H1 (cell line): ENCODE data around the gene CRYBG1. TPM values are rescaled to one million over a fixed set of nuclear protein-coding genes. Genes with fewer than 3 reads are reported as not detected.

Experiments
- CTCF ChIA-PET: fragments of 300-600 bp; sonication (Branson Sonifier 250); formaldehyde crosslinking; loops from one replicate; lab custom pipeline; 2021; ENCODE audit not compliant: partially characterized antibody; lab: Charles Lee
- POLR2A ChIA-PET: fragments of 300-600 bp; sonication (Branson Sonifier 250); formaldehyde crosslinking; loops from one replicate; lab custom pipeline; 2021; ENCODE audit warnings: inconsistent platforms; ENCODE audit not compliant: partially characterized antibody; lab: Charles Lee
- DNase-seq, 2 experiments: peaks; one replicate each; pipeline versions ENCODE4 v3.0.0 to v3.0.0-alpha.2; 2010 to 2022; ENCODE audit warnings: low spot score in 2 of 2, low read depth in 1 of 2, mixed read lengths in 1 of 2
- FAIRE-seq: peaks from 2 replicates; lab custom pipeline; 2011; peaks lifted over from hg19 to GRCh38; lab: Jason Lieb, UNC
- H2AFZ ChIP-seq: 2 replicates; pipeline ENCODE4 v1.8.1; 2012; ENCODE audit warnings: low read length, inconsistent platforms
- H2AK5ac ChIP-seq: 2 replicates; pipeline ENCODE4 v1.6.1; 2013; ENCODE audit warnings: low read depth, low read length
- H2BK120ac ChIP-seq: replicated peaks from 2 replicates; pipeline ENCODE3; 2013; ENCODE audit warnings: low read depth, low read length, inconsistent platforms
- H2BK12ac ChIP-seq: 2 replicates; pipeline ENCODE4 v1.6.1; 2013; ENCODE audit warnings: low read depth, low read length
- H2BK15ac ChIP-seq: 2 replicates; pipeline ENCODE4 v1.6.1; 2013; ENCODE audit warnings: low read length
- H2BK20ac ChIP-seq: 2 replicates; pipeline ENCODE4 v1.6.1; 2013; ENCODE audit warnings: low read length
- H2BK5ac ChIP-seq: 2 replicates; pipeline ENCODE4 v1.6.1; 2013; ENCODE audit warnings: low read depth, low read length
- H3K14ac ChIP-seq: 2 replicates; pipeline ENCODE4 v1.6.1; 2013; ENCODE audit warnings: inconsistent platforms; ENCODE audit not compliant: insufficient read length
- H3K18ac ChIP-seq: 2 replicates; pipeline ENCODE4 v1.6.1; 2013; ENCODE audit warnings: low read length; ENCODE audit errors: extremely low read depth
- H3K23ac ChIP-seq: 2 replicates; pipeline ENCODE4 v1.6.1; 2013; ENCODE audit warnings: inconsistent platforms; ENCODE audit not compliant: insufficient read length
- H3K23me2 ChIP-seq: 2 replicates; pipeline ENCODE4 v1.6.1; 2013; ENCODE audit warnings: low read depth, low read length
- H3K27ac ChIP-seq: 2 replicates; pipeline ENCODE4 v1.6.1; 2011; ENCODE audit warnings: low read depth, low read length, inconsistent platforms
- H3K27me3 ChIP-seq, 4 experiments: replicated peaks in 1 of 4; 1 replicate in 1 of 4; 2 replicates in 3 of 4; pipeline versions ENCODE4 v1.6.1 to v1.8.1; 2011 to 2013; ENCODE audit warnings: low read length in 3 of 4, mild to moderate bottlenecking in 3 of 4, inconsistent platforms in 2 of 4, mixed read lengths in 2 of 4, moderate library complexity in 1 of 4; ENCODE audit not compliant: control insufficient read depth in 3 of 4, insufficient read depth in 3 of 4; ENCODE audit errors: extremely low read depth in 1 of 4
- H3K36me3 ChIP-seq, 4 experiments: 2 replicates each; pipeline versions ENCODE4 v1.6.1 to v1.8.1; 2011 to 2013; ENCODE audit warnings: mild to moderate bottlenecking in 4 of 4, low read length in 3 of 4, moderate library complexity in 2 of 4, control low read depth in 1 of 4, inconsistent platforms in 1 of 4; ENCODE audit not compliant: insufficient read depth in 4 of 4, control insufficient read depth in 2 of 4
- H3K4ac ChIP-seq: replicated peaks from 2 replicates; pipeline ENCODE3; 2013; ENCODE audit warnings: low read length, low read depth, mixed read lengths, inconsistent platforms; ENCODE audit not compliant: insufficient read length
- H3K4me1 ChIP-seq, 4 experiments: replicated peaks in 1 of 4; 1 replicate in 1 of 4; 2 replicates in 3 of 4; pipeline versions ENCODE4 v1.6.1 to v1.8.1; 2011 to 2013; ENCODE audit warnings: low read length in 3 of 4, inconsistent platforms in 2 of 4, mixed read lengths in 1 of 4; ENCODE audit not compliant: insufficient read depth in 4 of 4, control insufficient read depth in 3 of 4
- H3K4me2 ChIP-seq, 2 experiments: 2 replicates each; pipeline versions ENCODE4 v1.6.1 to v1.8.1; 2011 to 2013; ENCODE audit warnings: low read depth in 2 of 2, low read length in 2 of 2, control low read depth in 1 of 2, inconsistent platforms in 1 of 2, mild to moderate bottlenecking in 1 of 2; ENCODE audit not compliant: insufficient read depth in 1 of 2
- H3K4me3 ChIP-seq, 4 experiments: fragments of 200-600, 300-600 bp in 1 of 4; sonication (generic), shearing (Covaris generic), sonication (Bioruptor Twin) in 1 of 4; 2 replicates each; pipeline versions ENCODE4 v1.5.1 to v1.8.1; 2011 to 2016; ENCODE audit warnings: low read length in 4 of 4, low read depth in 3 of 4, control low read depth in 2 of 4, inconsistent platforms in 2 of 4, mild to moderate bottlenecking in 2 of 4, mixed read lengths in 1 of 4, moderate library complexity in 1 of 4; ENCODE audit not compliant: insufficient read depth in 2 of 4; ENCODE audit errors: extremely low read depth in 1 of 4
- H3K56ac ChIP-seq: replicated peaks from 2 replicates; pipeline ENCODE3; 2013; ENCODE audit warnings: low read depth, mild to moderate bottlenecking, mixed read lengths, low read length, inconsistent platforms; ENCODE audit not compliant: insufficient read length
- H3K79me1 ChIP-seq: 2 replicates; pipeline ENCODE4 v1.6.1; 2013; ENCODE audit warnings: low read depth, low read length, control low read depth
- H3K79me2 ChIP-seq, 2 experiments: 2 replicates each; pipeline versions ENCODE4 v1.6.1 to v1.8.1; 2012 to 2013; ENCODE audit warnings: low read length in 2 of 2, mild to moderate bottlenecking in 2 of 2, inconsistent platforms in 1 of 2; ENCODE audit not compliant: insufficient read depth in 2 of 2, control insufficient read depth in 1 of 2
- H3K9ac ChIP-seq, 4 experiments: replicated peaks in 1 of 4; 1 replicate in 1 of 4; 2 replicates in 3 of 4; pipeline versions ENCODE4 v1.6.1 to v1.8.1; 2011 to 2013; ENCODE audit warnings: low read depth in 3 of 4, low read length in 3 of 4, control low read depth in 2 of 4, mild to moderate bottlenecking in 2 of 4, moderate library complexity in 2 of 4, inconsistent platforms in 1 of 4; ENCODE audit errors: extremely low read depth in 1 of 4
- H3K9me3 ChIP-seq, 2 experiments: 2 replicates each; pipeline versions ENCODE4 v1.6.1 to v1.8.1; 2012 to 2013; ENCODE audit warnings: mild to moderate bottlenecking in 2 of 2, moderate library complexity in 2 of 2, control low read depth in 1 of 2, inconsistent platforms in 1 of 2, low read depth in 1 of 2, low read length in 1 of 2, mixed read lengths in 1 of 2; ENCODE audit not compliant: insufficient read depth in 2 of 2
- H4K20me1 ChIP-seq, 2 experiments: replicated peaks in 1 of 2; 2 replicates each; pipeline versions ENCODE3 to v1.8.1; 2011 to 2013; ENCODE audit warnings: inconsistent platforms in 2 of 2, low read length in 2 of 2, mild to moderate bottlenecking in 1 of 2; ENCODE audit not compliant: insufficient read depth in 2 of 2, control insufficient read depth in 1 of 2
- H4K5ac ChIP-seq: 2 replicates; pipeline ENCODE4 v1.6.1; 2013; ENCODE audit warnings: low read length, low read depth, mixed read lengths, inconsistent platforms; ENCODE audit not compliant: insufficient read length
- H4K8ac ChIP-seq: 2 replicates; pipeline ENCODE4 v1.8.0; 2013; ENCODE audit warnings: mild to moderate bottlenecking, moderate library complexity, low read length, inconsistent platforms; ENCODE audit not compliant: insufficient read depth; ENCODE audit errors: extremely low read depth
- H4K91ac ChIP-seq: replicated peaks from 2 replicates; pipeline ENCODE3; 2013; ENCODE audit warnings: low read length, mixed read lengths, inconsistent platforms; ENCODE audit not compliant: insufficient read length
- GABPA ChIP-seq: IDR thresholded peaks from 2 replicates; pipeline ENCODE4 v1.6.1; 2011; ENCODE audit warnings: mild to moderate bottlenecking, low read length, moderate library complexity, borderline replicate concordance; ENCODE audit not compliant: insufficient read depth
- HDAC2 ChIP-seq, 2 experiments: fragments of 300-600 bp in 1 of 2; sonication (generic) in 1 of 2; IDR thresholded peaks; 2 replicates each; pipeline ENCODE4 v1.6.1; 2011 to 2012; ENCODE audit warnings: low read depth in 2 of 2, low read length in 2 of 2, mild to moderate bottlenecking in 2 of 2, moderate library complexity in 2 of 2, borderline replicate concordance in 1 of 2, inconsistent platforms in 1 of 2
- JUN ChIP-seq: IDR thresholded peaks from 2 replicates; pipeline ENCODE4 v1.6.1; 2011; ENCODE audit warnings: low read depth, mild to moderate bottlenecking, improper control_type of control experiment, low read length
- POLR2AphosphoS5 ChIP-seq: IDR thresholded peaks from 2 replicates; pipeline ENCODE4 v1.6.1; 2011; ENCODE audit warnings: low read depth, low read length
- RFX5 ChIP-seq: IDR thresholded peaks from 2 replicates; pipeline ENCODE4 v1.6.1; 2011; ENCODE audit warnings: low read depth, low read length, improper control_type of control experiment, borderline replicate concordance
- SIX5 ChIP-seq: IDR thresholded peaks from 2 replicates; pipeline ENCODE4 v1.6.1; 2011; ENCODE audit warnings: mild to moderate bottlenecking, low read depth, low read length
- SUZ12 ChIP-seq: fragments of 200-600 bp; sonication (generic); IDR thresholded peaks from 2 replicates; pipeline ENCODE4 v1.6.1; 2012; ENCODE audit warnings: mild to moderate bottlenecking, inconsistent platforms, low read length, moderate library complexity, mixed read lengths
- TAF7 ChIP-seq: optimal IDR thresholded peaks from 2 replicates; pipeline ENCODE3; 2011; ENCODE audit warnings: low read depth, mild to moderate bottlenecking, inconsistent platforms, low read length, moderate library complexity, borderline replicate concordance
- TEAD4 ChIP-seq: IDR thresholded peaks from 2 replicates; pipeline ENCODE4 v1.6.1; 2012; ENCODE audit warnings: low read depth, low read length, inconsistent platforms, mixed read lengths
- WGBS, 2 experiments: shearing (Covaris generic) in 1 of 2; methylation state at CpG; one replicate each; pipeline versions ENCODE4 v1.1.6 to v1.1.7; 2013 to 2015; ENCODE audit warnings: low lambda C conversion rate in 2 of 2, mixed read lengths in 2 of 2, inconsistent platforms in 1 of 2, low coverage in 1 of 2, missing lambda C conversion rate in 1 of 2; ENCODE audit not compliant: insufficient replicate concordance in 2 of 2, insufficient coverage in 1 of 2, insufficient read length in 1 of 2; ENCODE audit errors: extremely low coverage in 1 of 2, missing lambda C conversion rate in 1 of 2; 5-methylcytosine and 5-hydroxymethylcytosine counted together
- polyA plus RNA-seq, 7 experiments: library from polyadenylated mRNA; depleted of rRNA in 3 of 7; stranded (reverse) in 5 of 7; unstranded in 2 of 7; fragments of >200 nt in 5 of 7; fragments of 200-250 nt in 2 of 7; gene quantifications; 1 replicate in 5 of 7; 2 replicates in 1 of 7; 4 replicates in 1 of 7; pipeline versions ENCODE4 v1.2.1 to v1.2.3, GENCODE V29; 2011 to 2013; ENCODE audit warnings: missing spikeins in 2 of 7, mixed read lengths in 2 of 7
- total RNA-seq: library from RNA; stranded (reverse); fragmentation: NEBNext Ultra II Directional; extraction: Animal tissue kit (Norgen Biotek cat#: 25700); gene quantifications from 2 replicates; pipeline ENCODE4 v1.2.1, GENCODE V29; 2021
- TF ChIP-seq, protein P1 (sequence below): IDR thresholded peaks from 2 replicates; pipeline ENCODE4 v1.6.1; 2012; ENCODE audit warnings: inconsistent platforms
- TF ChIP-seq, protein P2 (sequence below): IDR thresholded peaks from 2 replicates; pipeline ENCODE4 v1.6.1; 2011; ENCODE audit warnings: low read length, improper control_type of control experiment

Gene CRYBG1
- total and polyA plus RNA-seq, 2 of the 8 experiments (the other 6 are each of a cell fraction or from before 2014, with no cell fraction given), result 2.2 to 11.6 TPM

DNA sequence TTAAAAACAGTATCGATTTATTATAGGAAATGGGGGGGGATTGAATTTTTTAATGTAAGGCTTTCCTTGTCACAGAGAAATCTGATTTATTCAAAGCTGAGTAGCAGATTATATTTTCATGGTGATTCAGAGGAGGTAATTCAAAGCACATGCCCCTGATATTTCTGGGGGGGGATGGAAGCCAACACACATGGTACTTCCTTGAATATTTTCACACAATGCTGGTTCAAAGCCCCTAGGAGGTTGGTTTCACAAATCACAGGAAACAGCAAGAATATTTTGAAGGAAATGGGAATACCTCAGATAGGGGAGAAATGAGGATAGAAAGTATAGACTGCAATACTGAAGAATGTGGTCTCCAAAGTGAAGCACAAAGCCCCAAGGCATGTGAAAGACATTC is 170.0 kb downstream of the CRYBG1 start:
- Histone ChIP-seq H3K4me3 (no peak overlapping the region), H3K23me2 (no peaks in the 10 kb centered on the region), H2BK5ac (no peak overlapping the region), H3K9me3 (no peaks in the 10 kb centered on the region), H4K8ac (no peak overlapping the region), H4K20me1 (no peaks in the 10 kb centered on the region), H3K27me3 (no peaks in the 10 kb centered on the region), H2AK5ac (no peak overlapping the region), H4K5ac (no peak overlapping the region), H2AFZ (no peak overlapping the region), H3K36me3 (no peaks in the 10 kb centered on the region), H3K18ac (no peak overlapping the region), H3K79me2 (no peaks in the 10 kb centered on the region), H2BK20ac (no peak overlapping the region), H4K91ac (no peak overlapping the region), H2BK12ac (no peak overlapping the region), H2BK120ac (no peak overlapping the region), H3K4me1 (no peaks in the 10 kb centered on the region), H2BK15ac (no peak overlapping the region), H3K79me1 (no peaks in the 10 kb centered on the region), H3K27ac (no peak overlapping the region), H3K4me2 (no peak overlapping the region), H3K56ac (no peak overlapping the region), H3K4ac (no peak overlapping the region), H3K14ac (no peak overlapping the region), H3K23ac (no peak overlapping the region), H3K9ac (no peak overlapping the region)
- DNase-seq (no peak), FAIRE-seq (no peak)
- WGBS, 2 experiments, result 80% methylated on average over 1 of the region's 1 CpG; no CpG with 5 or more reads in 1 of the 2 experiments
- POLR2A ChIA-PET, result no interaction called here
- CTCF ChIA-PET, result interaction anchor here (1.0 to 1.8 kb wide), 2 partner anchors 36 to 86 kb away, joined by 4 read pairs; no protein-coding TSS in a partner anchor
- TF ChIP-seq RFX5 (no peak), SIX5 (no peak), POLR2AphosphoS5 (no peak), GABPA (no peak), SUZ12 (no peak), TEAD4 (no peak), JUN (no peak), TAF7 (no peak), HDAC2 (IDR thresholded peaks at IDR 0.05; ENCODE audit: borderline replicate concordance in 1 of 2, low read depth in 2 of 2, low read length in 2 of 2) (no peak)
- TF ChIP-seq, protein P1, sequence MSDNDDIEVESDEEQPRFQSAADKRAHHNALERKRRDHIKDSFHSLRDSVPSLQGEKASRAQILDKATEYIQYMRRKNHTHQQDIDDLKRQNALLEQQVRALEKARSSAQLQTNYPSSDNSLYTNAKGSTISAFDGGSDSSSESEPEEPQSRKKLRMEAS, result no peak
- TF ChIP-seq, protein P2, sequence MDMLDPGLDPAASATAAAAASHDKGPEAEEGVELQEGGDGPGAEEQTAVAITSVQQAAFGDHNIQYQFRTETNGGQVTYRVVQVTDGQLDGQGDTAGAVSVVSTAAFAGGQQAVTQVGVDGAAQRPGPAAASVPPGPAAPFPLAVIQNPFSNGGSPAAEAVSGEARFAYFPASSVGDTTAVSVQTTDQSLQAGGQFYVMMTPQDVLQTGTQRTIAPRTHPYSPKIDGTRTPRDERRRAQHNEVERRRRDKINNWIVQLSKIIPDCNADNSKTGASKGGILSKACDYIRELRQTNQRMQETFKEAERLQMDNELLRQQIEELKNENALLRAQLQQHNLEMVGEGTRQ, result no peak
